Stimulated activated CD4-positive, alpha-beta T cell treated with anti-CD3 and anti-CD28 coated beads, Interleukin-12 subunit alpha, Interleukin-12 subunit beta, amount 100 ng/mL, for 24 hours (primary cell): ENCODE measurements around the gene KHSRP.

Experiments
- DNase-seq, 2 experiments: peaks; one replicate each; pipeline ENCODE4 v3.0.0-alpha.2; 2020; ENCODE audit warnings: low read depth in 2 of 2

Gene KHSRP

GRCh38 chr19:6424195-6424938 is at the start of gene KHSRP:
Gene KHSRP, minus strand, starts transcription at chr19:6424811. Its CDS starts 110 bp downstream, at chr19:6424701.
- no peak for DNase-seq

GRCh38 chr19:6473647-6474046 is 49.0 kb upstream of the KHSRP start:
- no peak for DNase-seq

- no peak for DNase-seq
Measured at GRCh38 chr19:6472713-6473112, 48.1 kb upstream of the KHSRP start.

GRCh38 chr19:6471076-6471475 is 46.5 kb upstream of the KHSRP start:
- DNase-seq = no peak

- no peak for DNase-seq
Measured at GRCh38 chr19:6470173-6470572, 45.6 kb upstream of the KHSRP start.

GRCh38 chr19:6467384-6467783 is 42.8 kb upstream of the KHSRP start:
- DNase-seq = no peak

GRCh38 chr19:6466526-6467248 is 42.1 kb upstream of the KHSRP start:
- DNase-seq = no peak

GRCh38 chr19:6465663-6466062 is 41.1 kb upstream of the KHSRP start:
- DNase-seq = no peak

- DNase-seq = no peak
Measured at GRCh38 chr19:6465006-6465405, 40.4 kb upstream of the KHSRP start.

- no peak for DNase-seq
Measured at GRCh38 chr19:6464070-6464873, 39.7 kb upstream of the KHSRP start, which contains the start of gene CRB3. Gene CRB3, plus strand, starts transcription at chr19:6464271. Its CDS starts 431 bp downstream, at chr19:6464702.

GRCh38 chr19:6460099-6460884 is 35.7 kb upstream of the KHSRP start:
- DNase-seq = peak; percentile 96

GRCh38 chr19:6459262-6460098 is 34.9 kb upstream of the KHSRP start, which contains the start of gene SLC25A23:
Gene SLC25A23, minus strand, starts transcription at chr19:6459792. Its CDS starts 164 bp downstream, at chr19:6459628.
- DNase-seq = peak in 1 of 2 experiments; percentile 64

- DNase-seq = no peak
Measured at GRCh38 chr19:6458695-6459261, 34.2 kb upstream of the KHSRP start.

GRCh38 chr19:6457958-6458694 is 33.5 kb upstream of the KHSRP start:
- DNase-seq = no peak

- DNase-seq = no peak
Measured at GRCh38 chr19:6455924-6456323, 31.3 kb upstream of the KHSRP start.

GRCh38 chr19:6453951-6454565 is 29.4 kb upstream of the KHSRP start:
- no peak for DNase-seq

- DNase-seq = no peak
Measured at GRCh38 chr19:6452899-6453298, 28.3 kb upstream of the KHSRP start.

- no peak for DNase-seq
Measured at GRCh38 chr19:6452223-6452614, 27.6 kb upstream of the KHSRP start.
